ENCODE data around the gene SNX21.

The SNX21 gene

DNA sequence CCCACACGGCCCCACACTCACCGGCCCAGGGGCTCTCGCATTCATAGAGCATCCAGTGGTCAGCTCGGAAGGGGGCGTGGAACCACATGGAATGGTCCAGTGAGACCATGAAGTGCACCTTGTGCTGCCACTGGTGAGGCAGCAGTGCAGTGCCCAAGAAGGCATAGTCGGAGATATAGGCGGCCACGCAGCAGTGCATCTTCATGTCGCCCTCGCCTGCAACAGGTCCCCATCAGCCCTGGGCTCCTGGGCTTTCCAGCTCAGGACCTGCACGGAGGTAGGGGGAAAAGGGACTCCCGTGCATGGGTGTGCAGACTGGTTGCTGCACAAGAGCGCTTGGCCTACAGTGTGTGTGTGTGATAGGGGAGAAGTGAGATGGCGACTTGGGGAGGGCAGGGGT lies 9.9 kb downstream of the SNX21 start:
- Histone ChIP-seq H3K36me3 (peaks cover 36% of the 10 kb centered on the region), H3K9me3 (no peaks in the 10 kb centered on the region), H3K4me3 (ENCODE audit: low read depth, low read length) (no peak overlapping the region), H3K4me1 (no peaks in the 10 kb centered on the region), H3K27me3 (no peaks in the 10 kb centered on the region)
- no peak for TF ChIP-seq CTCF (IDR thresholded peaks at IDR 0.05; ENCODE audit: low read depth, low read length)
- DNase-seq = no peak

GRCh38 chr20:45845452-45845851 lies 11.9 kb downstream of the SNX21 start:
- no peaks in the 10 kb centered on the region for H3K27me3 ChIP-seq
- H3K4me1 ChIP-seq = no peaks in the 10 kb centered on the region
- DNase-seq = no peak
- H3K36me3 ChIP-seq = peaks cover 37% of the 10 kb centered on the region
- H3K9me3 ChIP-seq = no peaks in the 10 kb centered on the region
- H3K4me3 ChIP-seq (ENCODE audit: low read depth, low read length) = no peak overlapping the region
- TF ChIP-seq CTCF (IDR thresholded peaks at IDR 0.05; ENCODE audit: low read depth, low read length) = no peak

GRCh38 chr20:45848421-45848820 lies 14.8 kb downstream of the SNX21 start:
- Histone ChIP-seq H3K36me3 (peaks cover 25% of the 10 kb centered on the region), H3K9me3 (no peaks in the 10 kb centered on the region)

GRCh38 chr20:45848969-45849582 lies 15.5 kb downstream of the SNX21 start:
- peaks cover 18% of the 10 kb centered on the region for H3K36me3 ChIP-seq

More at GRCh38 chr20:45848421-45848820, 14.8 kb downstream of the SNX21 start:
- no peaks in the 10 kb centered on the region for H3K4me1 ChIP-seq
- no peaks in the 10 kb centered on the region for H3K27me3 ChIP-seq
- TF ChIP-seq CTCF (IDR thresholded peaks at IDR 0.05; ENCODE audit: low read depth, low read length) = no peak
- DNase-seq = no peak
- no peak overlapping the region for H3K4me3 ChIP-seq (ENCODE audit: low read depth, low read length)

DNA sequence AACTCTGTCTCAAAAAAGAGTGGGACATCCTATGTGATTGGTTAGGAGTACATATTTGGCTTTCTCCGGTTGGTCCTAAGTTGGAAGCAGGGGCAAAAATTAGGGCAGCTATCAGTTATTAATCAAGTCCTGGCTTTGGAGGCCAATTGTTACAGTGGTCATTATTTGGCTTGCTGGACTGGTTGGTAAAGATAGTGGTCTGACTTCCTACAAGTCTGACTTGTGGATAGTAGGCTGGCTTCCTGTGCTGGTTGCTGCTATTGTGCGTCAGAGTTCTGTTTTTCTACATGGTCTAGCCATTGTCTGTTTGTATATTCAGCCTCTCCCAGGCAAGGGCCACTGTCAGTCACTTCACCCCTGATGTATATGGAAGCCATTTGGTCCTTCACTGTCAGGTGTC lies 16.6 kb downstream of the SNX21 start:
- H3K4me3 ChIP-seq (ENCODE audit: low read depth, low read length) = no peak overlapping the region
- H3K36me3 ChIP-seq = peaks cover 7% of the 10 kb centered on the region
- H3K9me3 ChIP-seq = no peaks in the 10 kb centered on the region
- H3K4me1 ChIP-seq = no peaks in the 10 kb centered on the region
- no peak for DNase-seq
- no peaks in the 10 kb centered on the region for H3K27me3 ChIP-seq
- TF ChIP-seq CTCF (IDR thresholded peaks at IDR 0.05; ENCODE audit: low read depth, low read length) = no peak

More at GRCh38 chr20:45848969-45849582, 15.5 kb downstream of the SNX21 start:
- H3K9me3 ChIP-seq = no peaks in the 10 kb centered on the region
- no peaks in the 10 kb centered on the region for H3K4me1 ChIP-seq
- TF ChIP-seq CTCF (IDR thresholded peaks at IDR 0.05; ENCODE audit: low read depth, low read length) = no peak
- no peak overlapping the region for H3K4me3 ChIP-seq (ENCODE audit: low read depth, low read length)
- H3K27me3 ChIP-seq = no peaks in the 10 kb centered on the region
- DNase-seq = no peak

DNA sequence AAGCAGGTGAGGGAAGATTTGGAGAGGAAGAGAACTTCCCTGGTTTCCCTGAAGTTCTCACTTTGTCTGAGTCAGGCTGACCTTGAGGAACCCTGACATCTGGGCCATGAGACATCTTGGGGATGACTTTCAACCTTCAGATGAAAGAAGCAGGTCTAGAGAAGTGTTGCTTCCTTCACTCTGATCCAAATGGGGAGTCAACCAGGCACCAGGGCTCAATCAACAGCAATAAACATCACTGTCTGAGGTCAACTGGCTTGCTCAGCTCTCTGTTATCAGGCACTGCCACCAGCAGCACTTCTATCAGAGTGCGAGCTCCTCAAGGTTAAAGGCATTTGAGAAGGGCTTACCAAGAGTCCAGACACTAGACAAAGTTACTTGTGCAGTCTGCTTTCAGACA lies 17.3 kb downstream of the SNX21 start:
- Histone ChIP-seq H3K36me3 (peaks cover 7% of the 10 kb centered on the region), H3K9me3 (no peaks in the 10 kb centered on the region), H3K27me3 (no peaks in the 10 kb centered on the region), H3K4me3 (ENCODE audit: low read depth, low read length) (no peak overlapping the region), H3K4me1 (no peaks in the 10 kb centered on the region)
- DNase-seq = no peak
- TF ChIP-seq CTCF (IDR thresholded peaks at IDR 0.05; ENCODE audit: low read depth, low read length) = no peak

All from BE2C (cell line).